ENCODE results near the gene TSGA10IP.

The TSGA10IP gene

GRCh38 chr11:66008468-66009101 lies 63.3 kb downstream of the TSGA10IP start:
- DNase-seq, result no peak
